Measurements from ENCODE around the gene KLF11. TPM values are rescaled to one million over a fixed set of nuclear protein-coding genes. Genes with fewer than 3 reads are reported as not detected.

Gene KLF11
- total RNA-seq, 1 donor from 2014 or later, result 13.1 TPM

GRCh38 chr2:10079266-10079869 is 36.0 kb downstream of the KLF11 start:
- no peak for TF ChIP-seq CTCF (conservative IDR thresholded peaks at IDR 0.05)
- peak overlapping the region; percentile 46 for H3K27ac Mint-ChIP-seq
- peaks cover 18% of the 10 kb centered on the region for H3K4me1 Mint-ChIP-seq (ENCODE audit: unreplicated experiment)
- peaks cover 84% of the 10 kb centered on the region for H3K27me3 Mint-ChIP-seq
- H3K4me3 Mint-ChIP-seq, result peak overlapping the region; percentile 84
- no peak for DNase-seq (ENCODE audit: extremely low spot score, unreplicated experiment)
- H3K9me3 Mint-ChIP-seq, result no peaks in the 10 kb centered on the region
- no peaks in the 10 kb centered on the region for H3K36me3 Mint-ChIP-seq

GRCh38 chr2:10079870-10080535 is 36.7 kb downstream of the KLF11 start, which contains the start of gene CYS1:
Gene CYS1, minus strand, starts transcription at chr2:10080411. Its CDS starts 188 bp downstream, at chr2:10080223.
- Mint-ChIP-seq H3K9me3 (no peaks in the 10 kb centered on the region), H3K4me3 (peak within 1 kb of the TSS; percentile 84), H3K36me3 (no peaks in the 10 kb centered on the region), H3K27me3 (peaks cover 85% of the 10 kb centered on the region), H3K4me1 (ENCODE audit: unreplicated experiment) (peaks cover 18% of the 10 kb centered on the region), H3K27ac (peak within 1 kb of the TSS; percentile 46)
- no peak for DNase-seq (ENCODE audit: extremely low spot score, unreplicated experiment)
- no peak for TF ChIP-seq CTCF (conservative IDR thresholded peaks at IDR 0.05)

GRCh38 chr2:10080536-10081304 is 37.4 kb downstream of the KLF11 start:
- no peak overlapping the region for H3K27ac Mint-ChIP-seq
- H3K4me1 Mint-ChIP-seq (ENCODE audit: unreplicated experiment), result peaks cover 22% of the 10 kb centered on the region
- H3K9me3 Mint-ChIP-seq, result no peaks in the 10 kb centered on the region
- H3K36me3 Mint-ChIP-seq, result no peaks in the 10 kb centered on the region
- peaks cover 85% of the 10 kb centered on the region for H3K27me3 Mint-ChIP-seq
- DNase-seq (ENCODE audit: extremely low spot score, unreplicated experiment), result no peak
- peak overlapping the region; percentile 76 for H3K4me3 Mint-ChIP-seq
- no peak for TF ChIP-seq CTCF (conservative IDR thresholded peaks at IDR 0.05)

- DNase-seq (ENCODE audit: extremely low spot score, unreplicated experiment), result no peak
- no peak for TF ChIP-seq CTCF (conservative IDR thresholded peaks at IDR 0.05)
- Mint-ChIP-seq H3K4me3 (no peak overlapping the region), H3K4me1 (ENCODE audit: unreplicated experiment) (peaks cover 25% of the 10 kb centered on the region), H3K9me3 (no peaks in the 10 kb centered on the region), H3K36me3 (no peaks in the 10 kb centered on the region), H3K27me3 (peaks cover 72% of the 10 kb centered on the region), H3K27ac (no peak overlapping the region)
These were observed 39.7 kb downstream of the KLF11 start for GRCh38 chr2:10083046-10083445.

GRCh38 chr2:10083692-10084211 is 40.4 kb downstream of the KLF11 start:
- TF ChIP-seq CTCF (conservative IDR thresholded peaks at IDR 0.05), result no peak
- Mint-ChIP-seq H3K9me3 (no peaks in the 10 kb centered on the region), H3K4me1 (ENCODE audit: unreplicated experiment) (peaks cover 22% of the 10 kb centered on the region), H3K27ac (no peak overlapping the region), H3K36me3 (no peaks in the 10 kb centered on the region), H3K4me3 (no peak overlapping the region), H3K27me3 (peaks cover 65% of the 10 kb centered on the region)
- no peak for DNase-seq (ENCODE audit: extremely low spot score, unreplicated experiment)

All from type B pancreatic cell (in vitro differentiated cells).